Left lung (tissue), 10 donors: Measurements from ENCODE around the gene PSMA8. TPM values are rescaled to one million over a fixed set of nuclear protein-coding genes. Genes with fewer than 3 reads are reported as not detected.
"Not testable (repeated sequence)": the region's sequence is repeated elsewhere in the genome, so short reads cannot be mapped to it uniquely, and the experiment has no call there.

Source experiments
- ATAC-seq: fragments of 200-7000 bp; cut with Tn5 transposase; one replicate; pipeline ENCODE4 v1.9.1; 2020; ENCODE audit warnings: moderate library complexity
- DNase-seq, 4 donors: peaks; one replicate each; pipeline ENCODE4 v3.0.0-alpha.2; 2013 to 2020
- H3K27ac ChIP-seq, 2 donors: fragments of 200-600 bp; sonication (generic) in 1 of 2; one replicate each; pipeline versions ENCODE4 v1.5.0 to v1.8.0; 2020 to 2021
- H3K27me3 ChIP-seq, 2 donors: fragments of 200-600 bp; sonication (generic) in 1 of 2; one replicate each; pipeline versions ENCODE4 v1.5.0 to v1.8.0; 2020 to 2021
- H3K36me3 ChIP-seq, 2 donors: fragments of 200-600 bp; sonication (generic) in 1 of 2; one replicate each; pipeline versions ENCODE4 v1.5.0 to v1.8.0; 2020 to 2021
- H3K4me1 ChIP-seq, 2 donors: fragments of 200-600 bp; one replicate each; pipeline ENCODE4 v1.8.0; 2021
- H3K4me3 ChIP-seq, 2 donors: fragments of 200-600 bp; sonication (generic) in 1 of 2; one replicate each; pipeline versions ENCODE4 v1.5.0 to v1.8.0; 2020 to 2021; ENCODE audit warnings: mild to moderate bottlenecking in 1 of 2
- H3K9me3 ChIP-seq, 2 donors: fragments of 200-600 bp; sonication (generic) in 1 of 2; one replicate each; pipeline versions ENCODE4 v1.5.0 to v1.8.0; 2020 to 2021
- CTCF ChIP-seq, 2 donors: fragments of 200-600 bp; sonication (generic) in 1 of 2; IDR thresholded peaks; one replicate each; pipeline versions ENCODE4 v1.5.0 to v1.8.0; 2021; ENCODE audit warnings: antibody characterized with exemption in 2 of 2
- intact Hi-C, 2 donors: fragments of 100-400 bp; cut with DNase I; formaldehyde crosslinking; loops; one replicate each; pipeline versions ENCODE4 v1.11.2 to v1.14.2; 2022
- polyA plus RNA-seq, 6 donors: library from polyadenylated mRNA; unstranded; fragments of 120-200 nt; gene quantifications; one replicate each; pipeline ENCODE4 v1.2.1, GENCODE V29; 2013; ENCODE audit not compliant: insufficient read length in 6 of 6
- total RNA-seq, 2 donors: library from RNA; stranded (reverse); fragmentation: NEBNext Ultra II Directional; extraction: Animal tissue kit (Norgen Biotek cat#: 25700); gene quantifications; one replicate each; pipeline ENCODE4 v1.2.1, GENCODE V29; 2021
- donor health status: DM: no; HTN: yes; CAD: no.
- donor health status: DM: no; HTN: no; CAD: no.

The PSMA8 gene
- total and polyA plus RNA-seq, 8 donors, result 0.13 to 0.15 TPM; not detected in 6

GRCh38 chr18:26185267-26185666 is 51.6 kb downstream of the PSMA8 start:
- no peaks in the 10 kb centered on the region for H3K27me3 ChIP-seq
- DNase-seq (no peak), ATAC-seq (no peak)
- intact Hi-C loops, result no loop called here
- no peaks in the 10 kb centered on the region for H3K4me1 ChIP-seq
- no peak overlapping the region for H3K4me3 ChIP-seq
- no peak overlapping the region for H3K27ac ChIP-seq
- H3K36me3 ChIP-seq, result no peaks in the 10 kb centered on the region
- TF ChIP-seq CTCF (IDR thresholded peaks at IDR 0.05), result no peak
- peaks cover 0 to 2% of the 10 kb centered on the region in 2 donors for H3K9me3 ChIP-seq

DNA sequence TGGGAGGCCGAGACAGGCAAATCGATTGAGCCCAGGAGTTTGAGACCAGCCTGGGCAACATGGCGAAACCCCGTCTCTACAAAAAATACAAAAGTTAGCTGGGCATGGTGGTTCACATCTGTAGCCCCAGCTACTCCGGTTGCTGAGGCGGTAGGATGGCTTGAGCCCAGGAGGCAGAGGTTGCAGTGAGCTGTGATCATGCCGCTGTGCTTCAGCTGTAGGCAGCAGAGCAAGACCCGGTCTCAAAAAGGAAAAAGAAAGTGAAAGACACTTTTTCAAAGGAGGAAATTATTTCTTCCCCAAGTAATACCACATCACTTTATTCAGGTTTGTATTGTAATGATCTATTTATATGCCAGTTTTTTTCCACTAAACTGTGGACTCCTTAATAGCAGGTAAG is 56.8 kb downstream of the PSMA8 start:
- no peak for ATAC-seq
- no peak overlapping the region for H3K4me3 ChIP-seq

DNA sequence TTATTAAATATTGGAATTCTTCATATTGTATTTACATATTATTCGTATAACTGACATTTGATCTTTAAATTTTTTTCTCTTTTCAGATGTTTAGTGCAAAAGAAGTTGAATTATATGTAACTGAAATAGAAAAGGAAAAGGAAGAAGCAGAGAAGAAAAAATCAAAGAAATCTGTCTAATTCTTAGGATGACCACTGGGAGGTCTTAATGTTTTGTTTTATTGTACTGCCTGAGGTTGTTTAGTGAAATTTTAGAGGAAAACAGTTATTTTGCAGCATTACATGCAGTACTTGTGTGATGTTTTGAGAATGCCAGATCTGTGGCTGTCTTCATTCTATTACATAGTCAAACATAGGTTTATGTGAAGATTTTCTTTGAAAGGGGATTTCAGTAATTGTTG is 58.6 kb downstream of the PSMA8 start:
- no peaks in the 10 kb centered on the region for H3K4me1 ChIP-seq
- no peak overlapping the region for H3K27ac ChIP-seq
- no peak for ATAC-seq
- TF ChIP-seq CTCF (IDR thresholded peaks at IDR 0.05), result no peak
- H3K9me3 ChIP-seq, result peaks cover 0 to 2% of the 10 kb centered on the region in 2 donors
- no peak overlapping the region for H3K4me3 ChIP-seq
- intact Hi-C loops, result no loop called here
- H3K36me3 ChIP-seq, result no peaks in the 10 kb centered on the region
- H3K27me3 ChIP-seq, result no peaks in the 10 kb centered on the region
- no peak for DNase-seq

More for the DNA sequence above, 56.8 kb downstream of the PSMA8 start:
- Histone ChIP-seq H3K27me3 (no peaks in the 10 kb centered on the region), H3K27ac (no peak overlapping the region), H3K36me3 (no peaks in the 10 kb centered on the region), H3K9me3 (peaks cover 0 to 2% of the 10 kb centered on the region in 2 donors), H3K4me1 (no peaks in the 10 kb centered on the region)
- intact Hi-C loops, result no loop called here
- no peak for DNase-seq
- no peak for TF ChIP-seq CTCF (IDR thresholded peaks at IDR 0.05)

- Histone ChIP-seq H3K9me3 (peaks cover 0 to 6% of the 10 kb centered on the region in 2 donors), H3K27me3 (no peaks in the 10 kb centered on the region), H3K4me1 (no peaks in the 10 kb centered on the region), H3K27ac (no peak overlapping the region), H3K4me3 (no peak overlapping the region), H3K36me3 (no peaks in the 10 kb centered on the region)
- intact Hi-C loops, result no loop called here
- DNase-seq (no peak), ATAC-seq (no peak)
- no peak for TF ChIP-seq CTCF (IDR thresholded peaks at IDR 0.05)
These were observed 62.9 kb downstream of the PSMA8 start for GRCh38 chr18:26196605-26197004.

DNA sequence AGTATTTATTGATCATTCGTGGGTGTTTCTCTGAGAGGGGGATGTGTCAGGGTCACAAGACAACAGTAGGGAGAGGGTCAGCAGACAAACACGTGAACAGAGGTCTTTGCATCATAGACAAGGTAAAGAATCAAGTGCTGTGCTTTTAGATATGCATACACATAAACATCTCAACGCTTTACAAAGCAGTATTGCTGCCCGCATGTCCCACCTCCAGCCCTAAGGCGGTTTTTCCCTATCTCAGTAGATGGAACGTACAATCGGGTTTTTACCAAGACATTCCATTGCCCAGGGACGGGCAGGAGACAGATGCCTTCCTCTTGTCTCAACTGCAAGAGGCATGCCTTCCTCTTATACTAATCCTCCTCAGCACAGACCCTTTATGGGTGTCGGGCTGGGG is 68.3 kb downstream of the PSMA8 start:
- DNase-seq, H3K27ac ChIP-seq, H3K27me3 ChIP-seq, H3K9me3 ChIP-seq, H3K4me3 ChIP-seq, intact Hi-C loops, ATAC-seq, H3K4me1 ChIP-seq, H3K36me3 ChIP-seq: not testable (repeated sequence)

GRCh38 chr18:26205318-26205717 is 71.6 kb downstream of the PSMA8 start:
- intact Hi-C loops, result no loop called here
- no peak for ATAC-seq

More at GRCh38 chr18:26205318-26205717, 71.6 kb downstream of the PSMA8 start:
- no peaks in the 10 kb centered on the region for H3K36me3 ChIP-seq
- no peaks in the 10 kb centered on the region for H3K4me1 ChIP-seq
- H3K4me3 ChIP-seq, result no peak overlapping the region
- peaks cover 0 to 6% of the 10 kb centered on the region in 2 donors for H3K9me3 ChIP-seq
- no peak for TF ChIP-seq CTCF (IDR thresholded peaks at IDR 0.05)
- no peak for DNase-seq
- H3K27me3 ChIP-seq, result no peaks in the 10 kb centered on the region
- H3K27ac ChIP-seq, result no peak overlapping the region
